Right lobe of liver (tissue), 6 donors: ENCODE results near the gene NR1H4. TPM values are rescaled to one million over a fixed set of nuclear protein-coding genes. Genes with fewer than 3 reads are reported as not detected.
"Not testable (repeated sequence)": the region's sequence is repeated elsewhere in the genome, so short reads cannot be mapped to it uniquely, and the experiment has no call there.

Experiments used
- ATAC-seq, 4 donors: fragments of 200-7000 bp; cut with Tn5 transposase; one replicate each; pipeline ENCODE4 v1.9.1; 2020; ENCODE audit warnings: mild to moderate bottlenecking in 4 of 4, moderate library complexity in 4 of 4
- DNase-seq, 3 donors: peaks; one replicate each; pipeline ENCODE4 v3.0.0-alpha.2; 2020
- H3K27ac ChIP-seq, 3 donors: fragments of 200-600 bp; one replicate each; pipeline ENCODE4 v1.8.0; 2022
- H3K27me3 ChIP-seq, 2 donors: fragments of 200-600 bp; one replicate each; pipeline ENCODE4 v1.8.0; 2022
- H3K36me3 ChIP-seq, 4 donors: fragments of 200-600 bp; sonication (generic) in 1 of 4; one replicate each; pipeline versions ENCODE4 v1.5.1 to v1.8.0; 2017 to 2022; ENCODE audit warnings: control low read depth in 1 of 4
- H3K4me1 ChIP-seq, 4 donors: fragments of 200-600 bp; sonication (generic) in 1 of 4; one replicate each; pipeline versions ENCODE4 v1.5.1 to v1.8.0; 2017 to 2022; ENCODE audit warnings: control low read depth in 1 of 4
- H3K4me3 ChIP-seq, 3 donors: fragments of 200-600 bp; one replicate each; pipeline ENCODE4 v1.8.0; 2022
- H3K9me3 ChIP-seq, 4 donors: fragments of 200-600 bp; sonication (generic) in 1 of 4; one replicate each; pipeline versions ENCODE4 v1.5.1 to v1.8.0; 2017 to 2022; ENCODE audit warnings: control low read depth in 1 of 4
- CTCF ChIP-seq, 4 donors: fragments of 200-600 bp in 3 of 4; fragments of 450-650 bp in 1 of 4; IDR thresholded peaks; one replicate each; pipeline versions ENCODE4 v1.5.1 to v1.8.0; 2016 to 2022; ENCODE audit warnings: antibody characterized with exemption in 4 of 4, mild to moderate bottlenecking in 2 of 4
- POLR2A ChIP-seq: fragments of 450-650 bp; IDR thresholded peaks from one replicate; pipeline ENCODE4 v1.6.1; 2017; ENCODE audit warnings: antibody characterized with exemption, mild to moderate bottlenecking
- WGBS: methylation state at CpG from one replicate; pipeline ENCODE4 v1.1.6; 2018; ENCODE audit warnings: low coverage, low lambda C conversion rate; ENCODE audit not compliant: insufficient coverage; ENCODE audit errors: missing lambda C conversion rate; 5-methylcytosine and 5-hydroxymethylcytosine counted together
- intact Hi-C, 2 donors: fragments of 100-400 bp; cut with DNase I; formaldehyde crosslinking; loops; one replicate each; pipeline versions ENCODE4 v1.11.2 to v1.14.1; 2022
- total RNA-seq, 6 experiments: library from RNA; depleted of rRNA in 2 of 6; stranded (reverse); fragments of >200 nt in 2 of 6; fragmentation: NEBNext Ultra II Directional in 3 of 6; extraction: Animal tissue kit (Norgen Biotek cat#: 25700) in 3 of 6; gene quantifications; one replicate each; pipeline versions ENCODE4 v1.1.0 to v1.2.4, GENCODE V29; 2016 to 2023
- donor health status: DM: no; HTN: yes; CAD: no.
- donor health status: DM: no; HTN: no; CAD: no.
- donor health status: DM: no; HTN: no; CAD: no.
- donor health status: DM: no; HTN: yes; CAD: no.
- donor health status: DM: no; HTN: yes; CAD: no.

NR1H4 gene
- total RNA-seq, 6 experiments from 2014 or later, result 52.4 to 81.7 (median 62.6) TPM

- ATAC-seq, result no peak
- no peaks in the 10 kb centered on the region for H3K36me3 ChIP-seq
- WGBS, result 24% methylated on average over 1 of the region's 1 CpG
Measured at GRCh38 chr12:100601626-100602025, 128.0 kb downstream of the NR1H4 start.

GRCh38 chr12:100602997-100603396 lies 129.3 kb downstream of the NR1H4 start:
- H3K4me3 ChIP-seq, H3K27me3 ChIP-seq, H3K27ac ChIP-seq, H3K9me3 ChIP-seq, H3K4me1 ChIP-seq, intact Hi-C loops, DNase-seq, ATAC-seq, H3K36me3 ChIP-seq: not testable (repeated sequence)
- 50% methylated on average over 1 of the region's 1 CpG for WGBS

More at GRCh38 chr12:100601626-100602025, 128.0 kb downstream of the NR1H4 start:
- H3K4me1 ChIP-seq, result no peaks in the 10 kb centered on the region
- no peaks in the 10 kb centered on the region for H3K9me3 ChIP-seq
- intact Hi-C loops, result no loop called here
- TF ChIP-seq CTCF (IDR thresholded peaks at IDR 0.05) (no peak), POLR2A (no peak)
- no peak overlapping the region for H3K27ac ChIP-seq
- H3K4me3 ChIP-seq, result no peak overlapping the region
- no peak for DNase-seq
- no peaks in the 10 kb centered on the region for H3K27me3 ChIP-seq

GRCh38 chr12:100608776-100609175 lies 135.1 kb downstream of the NR1H4 start:
- H3K27ac ChIP-seq, result no peak overlapping the region

GRCh38 chr12:100610666-100611430 lies 137.2 kb downstream of the NR1H4 start:
- no peaks in the 10 kb centered on the region for H3K27me3 ChIP-seq
- ATAC-seq (no peak), DNase-seq (no peak)
- no peaks in the 10 kb centered on the region for H3K9me3 ChIP-seq
- 72% methylated on average over 4 of the region's 4 CpGs for WGBS
- TF ChIP-seq CTCF (IDR thresholded peaks at IDR 0.05) (no peak), POLR2A (no peak)
- no peaks in the 10 kb centered on the region for H3K4me1 ChIP-seq
- H3K36me3 ChIP-seq, result peaks cover 0 to 3% (median 0%) of the 10 kb centered on the region in 4 donors
- no peak overlapping the region for H3K27ac ChIP-seq
- intact Hi-C loops, result no loop called here
- H3K4me3 ChIP-seq, result no peak overlapping the region

More at GRCh38 chr12:100608776-100609175, 135.1 kb downstream of the NR1H4 start:
- peak in 3 of 4 donors; percentile 36 to 54 (median 46) for ATAC-seq
- intact Hi-C loops, result no loop called here
- TF ChIP-seq POLR2A, result no peak
- TF ChIP-seq CTCF (IDR thresholded peaks at IDR 0.05), result no peak
- WGBS, result 67% methylated on average over 1 of the region's 1 CpG
- Histone ChIP-seq H3K4me1 (no peaks in the 10 kb centered on the region), H3K4me3 (no peak overlapping the region), H3K27me3 (no peaks in the 10 kb centered on the region), H3K9me3 (no peaks in the 10 kb centered on the region), H3K36me3 (peaks cover 0 to 3% (median 0%) of the 10 kb centered on the region in 4 donors)
- DNase-seq, result peak in 1 of 3 donors; percentile 19

GRCh38 chr12:100612606-100613005 lies 138.9 kb downstream of the NR1H4 start:
- no peaks in the 10 kb centered on the region for H3K9me3 ChIP-seq
- ATAC-seq (no peak), DNase-seq (no peak)
- H3K4me3 ChIP-seq, result no peak overlapping the region
- intact Hi-C loops, result no loop called here
- H3K4me1 ChIP-seq, result no peaks in the 10 kb centered on the region
- no peak overlapping the region for H3K27ac ChIP-seq
- 96% methylated on average over 3 of the region's 3 CpGs for WGBS
- no peaks in the 10 kb centered on the region for H3K27me3 ChIP-seq
- peaks cover 0 to 3% (median 0%) of the 10 kb centered on the region in 4 donors for H3K36me3 ChIP-seq
- TF ChIP-seq POLR2A (no peak), CTCF (IDR thresholded peaks at IDR 0.05) (no peak)
